ENCODE data around the gene LSM7. TPM values are rescaled to one million over a fixed set of nuclear protein-coding genes. Genes with fewer than 3 reads are reported as not detected.

LSM7 gene
- total RNA-seq, 1 experiment from 2014 or later: 282 TPM

DNA sequence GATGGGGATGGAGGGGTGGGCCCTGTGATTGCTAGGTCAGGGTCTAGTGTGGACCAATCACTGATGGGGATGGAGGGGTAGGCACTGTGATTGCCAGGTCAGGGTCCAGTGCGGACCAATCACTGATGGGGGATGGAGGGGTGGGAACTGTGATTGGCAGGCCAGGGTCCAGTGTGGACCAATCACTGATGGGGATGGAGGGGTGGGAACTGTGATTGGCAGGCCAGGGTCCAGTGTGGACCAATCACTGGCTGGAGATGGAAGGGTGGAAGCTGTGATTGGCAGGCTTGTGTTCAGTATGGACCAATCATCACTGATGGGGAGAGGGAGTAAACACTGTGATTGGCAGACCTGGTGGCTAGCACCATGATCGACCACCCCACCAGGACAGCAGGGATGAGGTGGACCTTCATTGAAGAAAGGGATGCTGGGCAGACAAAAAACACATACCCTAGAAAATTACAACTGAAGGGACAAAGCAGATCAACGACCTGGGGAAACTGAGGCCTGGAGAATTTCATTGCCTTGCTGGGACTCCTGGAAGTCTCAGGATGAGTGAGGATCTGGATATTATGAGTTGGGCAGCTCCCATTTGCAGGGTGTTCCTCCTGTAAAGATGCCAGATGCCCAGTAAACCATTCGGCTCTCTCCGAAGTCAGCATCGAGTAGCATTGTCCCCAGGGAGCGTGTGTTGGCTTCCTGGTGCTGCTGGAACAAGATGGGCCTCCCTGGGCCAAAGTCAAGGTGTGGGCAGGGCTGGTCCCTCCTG lies 47.2 kb upstream of the LSM7 start:
- no peak overlapping the region for H3K9ac ChIP-seq (ENCODE audit: low read length)
- no peaks in the 10 kb centered on the region for H4K20me1 ChIP-seq (ENCODE audit: low read length)
- no peaks in the 10 kb centered on the region for H3K9me2 ChIP-seq (replicated peaks; ENCODE audit: low read length)
- H3K4me3 ChIP-seq (ENCODE audit: low read length): no peak overlapping the region
- no peak for ATAC-seq
- BruUV-seq (replicated peaks): no TSS peak
- H3K27me3 ChIP-seq (ENCODE audit: low read length): no peaks in the 10 kb centered on the region
- no peaks in the 10 kb centered on the region for H3K79me2 ChIP-seq (ENCODE audit: low read length)
- TF ChIP-seq EZH2 (IDR thresholded peaks at IDR 0.05; ENCODE audit: low read length, unreplicated experiment) (no peak), EZH2phosphoT487 (IDR thresholded peaks at IDR 0.05; ENCODE audit: borderline replicate concordance, low read length) (no peak)
- TF ChIP-seq, protein P1, sequence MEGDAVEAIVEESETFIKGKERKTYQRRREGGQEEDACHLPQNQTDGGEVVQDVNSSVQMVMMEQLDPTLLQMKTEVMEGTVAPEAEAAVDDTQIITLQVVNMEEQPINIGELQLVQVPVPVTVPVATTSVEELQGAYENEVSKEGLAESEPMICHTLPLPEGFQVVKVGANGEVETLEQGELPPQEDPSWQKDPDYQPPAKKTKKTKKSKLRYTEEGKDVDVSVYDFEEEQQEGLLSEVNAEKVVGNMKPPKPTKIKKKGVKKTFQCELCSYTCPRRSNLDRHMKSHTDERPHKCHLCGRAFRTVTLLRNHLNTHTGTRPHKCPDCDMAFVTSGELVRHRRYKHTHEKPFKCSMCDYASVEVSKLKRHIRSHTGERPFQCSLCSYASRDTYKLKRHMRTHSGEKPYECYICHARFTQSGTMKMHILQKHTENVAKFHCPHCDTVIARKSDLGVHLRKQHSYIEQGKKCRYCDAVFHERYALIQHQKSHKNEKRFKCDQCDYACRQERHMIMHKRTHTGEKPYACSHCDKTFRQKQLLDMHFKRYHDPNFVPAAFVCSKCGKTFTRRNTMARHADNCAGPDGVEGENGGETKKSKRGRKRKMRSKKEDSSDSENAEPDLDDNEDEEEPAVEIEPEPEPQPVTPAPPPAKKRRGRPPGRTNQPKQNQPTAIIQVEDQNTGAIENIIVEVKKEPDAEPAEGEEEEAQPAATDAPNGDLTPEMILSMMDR (conservative IDR thresholded peaks at IDR 0.05; ENCODE audit: low read depth, low read length): no peak
- H3K4me1 ChIP-seq (ENCODE audit: insufficient read depth, low read length): no peaks in the 10 kb centered on the region
- no peak overlapping the region for H2AFZ ChIP-seq (ENCODE audit: low read length)
- no peaks in the 10 kb centered on the region for H3K36me3 ChIP-seq (ENCODE audit: low read depth, low read length)
- H3K4me2 ChIP-seq (ENCODE audit: low read length): no peak overlapping the region
- no peaks in the 10 kb centered on the region for H3K9me3 ChIP-seq (ENCODE audit: low read length)
- POLR2A ChIA-PET (ENCODE audit: unreplicated experiment): no interaction called here
- intact Hi-C loops (cut with micrococcal nuclease): no loop called here
- H3K27ac ChIP-seq (ENCODE audit: low read length): no peak overlapping the region
- no peaks in the 10 kb centered on the region for H3F3A ChIP-seq (ENCODE audit: low read length, unreplicated experiment)
- DNase-seq: no peak
- CTCF ChIA-PET: no interaction called here

GRCh38 chr19:2374808-2375207 lies 46.4 kb upstream of the LSM7 start:
- Histone ChIP-seq H3K4me1 (ENCODE audit: insufficient read depth, low read length) (no peaks in the 10 kb centered on the region), H3K79me2 (ENCODE audit: low read length) (no peaks in the 10 kb centered on the region), H3K27me3 (ENCODE audit: low read length) (no peaks in the 10 kb centered on the region), H3K4me2 (ENCODE audit: low read length) (no peak overlapping the region), H3K9me3 (ENCODE audit: low read length) (no peaks in the 10 kb centered on the region), H3F3A (ENCODE audit: low read length, unreplicated experiment) (no peaks in the 10 kb centered on the region), H3K9ac (ENCODE audit: low read length) (no peak overlapping the region), H3K4me3 (ENCODE audit: low read length) (no peak overlapping the region), H3K9me2 (replicated peaks; ENCODE audit: low read length) (no peaks in the 10 kb centered on the region), H3K36me3 (ENCODE audit: low read depth, low read length) (no peaks in the 10 kb centered on the region), H4K20me1 (ENCODE audit: low read length) (no peaks in the 10 kb centered on the region), H3K27ac (ENCODE audit: low read length) (no peak overlapping the region), H2AFZ (ENCODE audit: low read length) (no peak overlapping the region)
- DNase-seq (no peak), ATAC-seq (no peak)
- intact Hi-C loops (cut with micrococcal nuclease): no loop called here
- TF ChIP-seq EZH2phosphoT487 (IDR thresholded peaks at IDR 0.05; ENCODE audit: borderline replicate concordance, low read length): no peak
- TF ChIP-seq, protein P1 (conservative IDR thresholded peaks at IDR 0.05; ENCODE audit: low read depth, low read length): no peak
- no peak for TF ChIP-seq EZH2 (IDR thresholded peaks at IDR 0.05; ENCODE audit: low read length, unreplicated experiment)
- no TSS peak for BruUV-seq (replicated peaks)
- POLR2A ChIA-PET (ENCODE audit: unreplicated experiment): no interaction called here
- CTCF ChIA-PET: no interaction called here

DNA sequence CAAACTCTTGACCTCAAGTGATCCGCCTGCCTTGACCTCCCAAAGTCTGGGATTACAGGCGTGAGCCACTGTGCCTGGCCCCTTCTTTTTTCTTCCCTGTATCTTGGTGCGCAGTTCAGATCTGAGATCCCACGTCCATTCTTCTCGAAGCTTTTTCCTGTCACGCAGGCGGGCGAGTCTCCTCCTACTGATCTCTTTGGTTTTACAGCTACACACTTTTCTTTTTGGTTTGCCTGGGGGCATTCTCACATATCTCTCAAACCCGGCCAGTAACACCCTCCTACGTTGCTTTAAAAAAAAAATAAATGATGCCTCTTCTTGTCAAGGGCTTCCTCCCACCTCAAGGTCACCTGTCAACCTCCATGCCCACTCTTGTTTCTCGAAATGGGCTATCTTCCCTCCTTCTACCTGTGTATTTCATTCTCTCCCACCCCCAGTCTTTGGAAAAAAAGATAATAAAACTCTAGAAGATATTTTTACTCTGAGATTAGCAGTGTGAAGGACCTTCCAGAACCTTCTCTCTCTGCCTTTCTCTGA lies 43.8 kb upstream of the LSM7 start:
- POLR2A ChIA-PET (ENCODE audit: unreplicated experiment): no interaction called here
- intact Hi-C loops (cut with micrococcal nuclease): no loop called here
- Histone ChIP-seq H2AFZ (ENCODE audit: low read length) (no peak overlapping the region), H3K4me2 (ENCODE audit: low read length) (no peak overlapping the region), H3F3A (ENCODE audit: low read length, unreplicated experiment) (no peaks in the 10 kb centered on the region), H3K27ac (ENCODE audit: low read length) (no peak overlapping the region), H3K4me3 (ENCODE audit: low read length) (no peak overlapping the region), H3K9me2 (replicated peaks; ENCODE audit: low read length) (no peaks in the 10 kb centered on the region), H3K9ac (ENCODE audit: low read length) (no peak overlapping the region), H3K36me3 (ENCODE audit: low read depth, low read length) (no peaks in the 10 kb centered on the region), H3K9me3 (ENCODE audit: low read length) (no peaks in the 10 kb centered on the region), H4K20me1 (ENCODE audit: low read length) (no peaks in the 10 kb centered on the region), H3K79me2 (ENCODE audit: low read length) (no peaks in the 10 kb centered on the region), H3K27me3 (ENCODE audit: low read length) (no peaks in the 10 kb centered on the region), H3K4me1 (ENCODE audit: insufficient read depth, low read length) (no peaks in the 10 kb centered on the region)
- ATAC-seq (no peak), DNase-seq (no peak)
- CTCF ChIA-PET: no interaction called here
- TF ChIP-seq EZH2 (IDR thresholded peaks at IDR 0.05; ENCODE audit: low read length, unreplicated experiment) (no peak), EZH2phosphoT487 (IDR thresholded peaks at IDR 0.05; ENCODE audit: borderline replicate concordance, low read length) (no peak)
- TF ChIP-seq, protein P1 (conservative IDR thresholded peaks at IDR 0.05; ENCODE audit: low read depth, low read length): no peak
- BruUV-seq (replicated peaks): no TSS peak

Measured in PC-3 (cell line).